Activated CD8-positive, alpha-beta memory T cell treated with anti-CD3 and anti-CD28 coated beads for 4 hours (primary cell): ENCODE measurements around the gene TMEM72.
A peak's percentile ranks its signal among the peaks of the same experiment; 100 is the strongest.
"Not testable (repeated sequence)": the region's sequence is repeated elsewhere in the genome, so short reads cannot be mapped to it uniquely, and the experiment has no call there.

Source experiments
- DNase-seq, 2 donors: peaks; one replicate each; pipeline ENCODE4 v3.0.0-alpha.2; 2020; ENCODE audit warnings: low read depth in 2 of 2

The TMEM72 gene

GRCh38 chr10:44911081-44911540, at the start of gene TMEM72:
Gene TMEM72, plus strand, starts transcription at chr10:44911337. Its CDS starts 176 bp downstream, at chr10:44911513.
- DNase-seq, result no peak

- DNase-seq, result no peak
Observed at GRCh38 chr10:44862006-44862751, 49.0 kb upstream of the TMEM72 start.

GRCh38 chr10:44862924-44863323, 48.2 kb upstream of the TMEM72 start:
- no peak for DNase-seq

DNA sequence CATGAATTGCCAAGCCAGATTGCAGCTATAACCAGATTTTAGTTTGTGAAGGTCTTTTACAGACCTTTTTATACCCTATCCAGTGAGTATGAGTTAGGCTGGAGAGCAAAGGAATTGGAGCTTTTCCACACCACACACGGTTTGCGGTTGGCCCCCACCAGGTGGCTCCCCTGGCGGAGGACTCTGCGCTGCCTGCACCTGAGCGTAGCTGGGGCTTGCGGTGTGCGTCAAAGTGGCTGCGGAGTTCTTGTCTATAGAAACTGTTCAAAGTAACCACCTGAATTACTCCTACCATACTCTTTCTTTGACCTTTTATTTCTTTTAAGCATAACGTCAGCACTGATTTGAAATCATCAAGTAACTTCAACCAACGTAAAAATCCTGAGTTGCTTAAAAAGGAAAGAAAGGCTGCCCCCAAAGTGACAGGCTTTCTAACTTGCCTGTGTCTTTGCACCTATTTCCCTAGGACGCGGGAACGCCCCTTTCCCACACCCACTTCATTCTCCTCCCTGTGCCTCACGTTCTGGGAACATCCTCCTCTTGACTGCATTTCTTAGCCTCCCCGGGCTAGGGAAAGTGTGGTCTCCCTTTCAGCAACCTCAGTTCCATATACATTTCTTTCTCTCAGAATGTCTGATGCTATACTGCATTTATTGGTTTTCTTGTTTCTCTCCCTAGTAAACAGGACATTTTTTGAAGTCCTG, 47.6 kb upstream of the TMEM72 start:
- DNase-seq, result no peak

GRCh38 chr10:44864051-44864450, 47.1 kb upstream of the TMEM72 start:
- DNase-seq, result no peak

GRCh38 chr10:44864637-44865288, 46.4 kb upstream of the TMEM72 start:
- peak; percentile 52 to 63 for DNase-seq

DNA sequence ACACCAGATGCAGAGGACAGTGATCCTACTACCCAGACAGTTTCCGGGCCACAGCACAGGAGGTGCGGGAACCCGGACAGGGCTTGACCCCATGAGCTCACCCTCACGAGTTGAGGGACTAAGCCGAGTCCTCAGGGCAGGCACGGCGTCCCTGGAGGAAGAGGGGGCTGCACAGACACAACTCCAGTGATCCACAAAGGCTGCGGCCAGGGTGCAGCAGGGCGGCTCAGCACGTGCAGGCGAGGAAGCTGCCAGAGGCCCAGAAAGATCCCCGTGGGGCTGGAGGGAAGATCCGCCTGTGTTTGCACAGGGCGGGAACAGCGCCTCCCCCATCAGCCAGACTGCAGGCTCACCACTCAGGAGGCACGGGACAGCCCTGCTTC, 45.9 kb upstream of the TMEM72 start:
- no peak for DNase-seq

DNA sequence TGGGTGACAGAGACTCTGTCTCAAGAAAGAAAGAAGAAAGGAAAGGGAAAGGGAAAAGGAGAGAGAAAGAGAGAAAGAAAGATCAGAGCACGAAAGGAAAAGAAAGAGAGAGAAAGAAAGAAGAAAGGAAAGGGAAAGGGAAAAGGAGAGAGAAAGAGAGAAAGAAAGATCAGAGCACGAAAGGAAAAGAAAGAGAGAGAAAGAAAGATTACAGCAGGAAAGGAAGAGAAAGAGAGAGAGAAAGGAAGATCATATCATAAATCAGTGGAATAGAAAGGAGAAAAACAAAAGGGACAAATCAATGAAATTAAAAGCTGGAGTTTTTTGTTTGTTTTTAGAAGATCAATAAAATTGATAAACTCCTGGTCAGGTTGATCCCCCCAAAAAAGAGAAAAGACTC, 44.8 kb upstream of the TMEM72 start:
- DNase-seq, result not testable (repeated sequence)

DNA sequence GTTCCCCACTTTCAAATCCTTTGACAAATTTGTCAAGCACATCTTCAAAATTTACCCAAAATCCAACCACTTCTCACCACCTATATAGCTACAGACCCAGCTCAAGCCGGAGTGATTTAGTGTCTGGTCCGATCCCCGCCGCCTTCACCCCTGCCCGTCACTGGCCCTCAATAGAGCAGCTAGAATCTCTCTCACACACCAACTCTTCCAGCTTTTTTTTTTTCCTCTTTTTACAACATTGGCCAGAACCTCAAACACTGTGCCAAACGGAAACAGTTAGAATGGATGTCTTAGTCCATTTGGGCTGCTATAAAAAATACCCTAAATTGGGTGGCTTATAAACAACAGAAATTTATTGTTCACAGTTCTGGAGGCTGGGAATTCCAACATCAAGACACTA, 41.1 kb upstream of the TMEM72 start:
- DNase-seq, result no peak

DNA sequence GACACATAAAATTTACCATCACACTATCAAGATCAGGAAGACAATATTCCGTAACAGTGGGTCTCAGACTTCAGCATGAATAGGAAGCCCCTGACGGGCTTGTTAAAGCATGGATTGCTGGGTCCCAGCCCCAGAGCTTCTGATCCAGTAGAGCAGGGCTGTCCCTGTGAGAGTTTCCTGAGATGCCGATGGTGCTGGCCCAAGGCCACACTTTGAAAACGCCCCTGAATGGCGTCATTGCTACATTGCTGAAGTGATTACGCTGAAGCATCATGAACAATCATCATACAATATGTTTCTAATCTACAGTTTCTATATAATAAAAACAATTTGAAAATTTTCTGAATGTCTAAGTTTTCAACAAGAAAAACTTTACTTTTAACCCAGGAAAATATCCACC, 38.0 kb upstream of the TMEM72 start:
- no peak for DNase-seq

DNA sequence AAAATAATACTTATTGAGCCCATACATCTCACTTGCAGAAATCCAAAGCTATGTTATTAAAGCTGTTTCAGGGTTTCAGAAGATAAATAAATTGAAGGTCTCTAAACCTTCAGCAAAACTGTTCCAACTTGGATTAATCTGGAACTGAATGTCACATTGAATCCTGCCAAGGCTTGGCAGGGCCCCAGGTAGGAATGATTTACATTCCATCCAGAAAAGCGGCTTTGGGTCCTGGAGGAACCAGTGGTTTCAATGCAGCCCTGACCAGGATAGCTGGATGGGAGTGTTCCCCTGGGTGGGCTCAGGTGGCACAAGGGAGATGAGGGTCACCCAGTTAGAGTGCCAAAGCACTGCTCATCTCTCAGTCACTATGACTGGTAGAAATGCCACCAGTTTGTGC, 37.0 kb upstream of the TMEM72 start:
- DNase-seq, result no peak

- DNase-seq, result peak; percentile 40 to 54
Observed at GRCh38 chr10:44878706-44879530, 32.2 kb upstream of the TMEM72 start.

DNA sequence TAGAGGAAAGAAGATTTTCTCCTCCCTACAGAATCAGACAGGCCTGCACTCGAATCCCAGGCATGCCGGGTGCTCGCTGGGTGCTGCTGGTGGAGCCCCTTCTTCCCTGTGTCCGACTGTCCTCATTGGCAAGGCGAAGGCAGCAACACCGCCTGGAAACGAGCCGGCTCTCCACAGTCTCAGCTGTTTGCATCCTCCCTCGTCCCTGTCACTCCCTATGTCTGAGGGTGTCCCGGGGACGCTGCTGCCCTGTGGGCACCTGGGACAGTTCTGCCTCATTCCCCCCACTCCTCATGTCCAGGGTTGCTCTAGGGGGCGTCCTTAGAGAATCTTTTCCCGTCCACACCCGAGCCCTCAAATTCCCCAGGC, 31.6 kb upstream of the TMEM72 start:
- DNase-seq, result no peak

DNA sequence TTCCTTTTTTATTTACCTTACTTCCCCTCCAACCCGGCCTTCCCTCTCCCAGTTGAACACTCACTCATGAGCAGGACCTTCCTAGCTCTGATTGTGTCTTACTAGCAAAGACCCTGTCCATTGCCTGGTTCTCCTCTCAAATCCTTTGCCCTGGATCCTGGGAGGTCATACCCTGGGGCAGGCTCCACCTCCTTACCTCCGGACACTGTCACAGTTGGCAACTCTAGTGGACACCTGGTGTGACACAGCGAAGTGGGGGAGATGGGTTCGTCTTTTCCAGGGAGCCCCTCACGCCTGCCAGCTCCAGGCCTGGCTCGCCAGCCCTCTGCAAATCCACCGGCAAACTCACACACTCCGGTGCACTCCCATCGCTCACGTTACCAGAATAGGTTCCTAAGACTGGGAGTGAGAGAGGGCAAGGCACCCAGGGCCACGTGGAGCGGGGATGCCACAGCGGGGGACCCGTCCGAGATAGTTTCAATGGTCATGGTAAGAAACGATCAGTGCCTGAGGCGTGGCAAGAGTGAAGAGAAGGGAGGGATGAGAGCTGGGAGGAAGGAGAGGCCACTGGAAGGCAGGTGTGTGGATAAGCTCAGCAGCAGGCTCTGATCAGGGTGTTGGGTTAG, 30.9 kb upstream of the TMEM72 start:
- DNase-seq, result no peak

DNA sequence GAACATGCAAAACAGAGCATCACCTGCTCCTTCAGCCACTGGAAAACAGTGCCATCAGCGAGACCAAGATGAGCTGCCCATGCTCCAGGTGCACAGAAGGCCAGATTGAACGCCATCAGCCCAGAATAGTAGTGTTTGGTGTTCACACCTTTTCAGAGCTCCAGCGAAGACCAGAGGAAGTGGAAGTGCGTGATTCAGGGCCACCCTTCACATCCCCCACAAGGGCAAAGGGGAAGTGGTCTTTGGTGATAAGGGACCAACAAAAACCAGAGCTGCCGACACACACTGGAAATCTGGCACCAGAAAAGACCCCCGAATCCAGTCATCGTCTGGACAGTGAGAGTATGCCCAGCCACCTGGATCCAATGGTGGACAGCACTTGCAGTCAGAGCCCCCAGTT, 29.5 kb upstream of the TMEM72 start:
- no peak for DNase-seq

- no peak for DNase-seq
Observed at GRCh38 chr10:44882166-44882720, 28.9 kb upstream of the TMEM72 start.

- DNase-seq, result no peak
Observed at GRCh38 chr10:44883593-44884331, 27.4 kb upstream of the TMEM72 start.

DNA sequence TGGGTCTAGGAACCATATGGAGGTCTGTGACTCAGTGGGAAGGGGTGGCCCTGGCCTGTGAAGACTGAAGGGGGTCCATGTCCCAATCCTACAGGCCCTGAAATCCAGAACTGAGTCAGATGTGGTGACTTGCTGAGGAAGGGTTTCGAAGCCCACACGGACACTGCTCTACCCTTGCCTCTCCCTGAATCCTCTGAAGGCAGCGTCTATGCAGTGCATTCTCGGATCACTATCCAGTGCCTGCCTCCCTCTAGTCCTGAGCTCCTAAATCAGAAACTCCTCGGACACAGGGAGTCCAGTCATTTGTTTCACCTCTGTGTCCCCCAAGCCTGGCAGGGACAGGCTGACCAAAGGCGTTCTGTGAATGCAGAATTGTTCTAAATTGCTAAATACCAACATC, 25.4 kb upstream of the TMEM72 start:
- no peak for DNase-seq

DNA sequence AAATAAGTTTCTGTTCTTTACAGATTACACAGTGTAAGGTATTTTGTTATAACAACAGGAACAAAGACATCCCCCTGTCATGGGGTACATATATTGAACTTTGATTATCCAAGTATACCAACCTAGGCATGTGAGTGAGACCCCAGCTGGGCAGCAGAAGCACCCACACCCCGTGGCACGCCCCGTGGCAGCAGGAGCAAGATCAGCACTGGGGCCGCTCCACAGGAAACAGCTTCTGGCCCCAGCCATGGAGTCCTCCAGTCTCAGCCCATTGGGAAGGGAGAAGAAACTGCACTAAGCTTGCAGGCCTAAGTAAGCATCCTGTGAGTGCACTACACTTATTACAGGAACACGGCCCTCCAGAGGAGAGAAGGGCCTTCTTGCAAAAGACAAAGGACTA, 24.2 kb upstream of the TMEM72 start:
- DNase-seq, result no peak

- no peak for DNase-seq
Observed at GRCh38 chr10:44888886-44889285, 22.3 kb upstream of the TMEM72 start.

DNA sequence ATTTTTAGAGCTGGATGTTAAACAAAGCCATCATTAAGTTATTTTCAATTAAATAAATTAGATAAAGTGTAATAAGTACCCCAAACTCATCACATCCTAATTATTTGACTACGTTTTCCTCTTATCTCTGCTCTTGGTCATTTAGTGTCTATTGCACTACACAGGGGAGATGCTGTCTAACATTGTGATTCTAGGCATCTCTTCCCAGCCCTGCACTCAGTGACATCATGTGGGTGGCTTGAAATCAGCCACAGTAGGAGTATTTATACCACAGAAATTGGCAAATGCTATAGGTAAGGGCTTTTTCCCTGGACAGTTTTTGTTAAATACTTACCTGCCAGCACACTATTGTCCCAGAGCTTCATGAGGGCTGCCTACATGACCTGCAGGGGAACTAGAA, 21.3 kb upstream of the TMEM72 start:
- DNase-seq, result no peak
